CD14-positive monocyte (primary cell): ENCODE measurements around the gene SIM2. TPM values are rescaled to one million over a fixed set of nuclear protein-coding genes. Genes with fewer than 3 reads are reported as not detected.
A peak's percentile ranks its signal among the peaks of the same experiment; 100 is the strongest.

Source experiments
- DNase-seq, 3 donors: peaks; one replicate each; pipeline ENCODE4 v3.0.0-alpha.2; 2011 to 2022
- H2AFZ ChIP-seq: 2 replicates; pipeline ENCODE4 v1.6.0; 2012; ENCODE audit warnings: mild to moderate bottlenecking, low read depth, low read length, inconsistent platforms; ENCODE audit not compliant: insufficient read depth, poor library complexity, severe bottlenecking
- H3K27ac ChIP-seq, 2 donors: 1 replicate in 1 of 2; 2 replicates in 1 of 2; pipeline ENCODE4 v1.5.1; 2012 to 2013; ENCODE audit warnings: low read length in 2 of 2, control low read depth in 1 of 2, inconsistent platforms in 1 of 2, low read depth in 1 of 2, mild to moderate bottlenecking in 1 of 2
- H3K27me3 ChIP-seq, 2 donors: one replicate each; pipeline versions ENCODE4 v1.6.0 to v1.6.1; 2011 to 2013; ENCODE audit warnings: low read length in 2 of 2; ENCODE audit not compliant: control insufficient read depth in 2 of 2, insufficient read depth in 2 of 2
- H3K36me3 ChIP-seq, 2 donors: replicated peaks in 1 of 2; 1 replicate in 1 of 2; 2 replicates in 1 of 2; pipeline versions ENCODE4 v1.5.1 to v1.6.1; 2012 to 2013; ENCODE audit warnings: low read length in 2 of 2, control low read depth in 1 of 2, inconsistent platforms in 1 of 2, mild to moderate bottlenecking in 1 of 2; ENCODE audit not compliant: insufficient read depth in 2 of 2, control insufficient read depth in 1 of 2
- H3K4me1 ChIP-seq, 2 donors: 1 replicate in 1 of 2; 2 replicates in 1 of 2; pipeline versions ENCODE4 v1.5.1 to v1.6.1; 2012 to 2013; ENCODE audit warnings: low read length in 2 of 2, control low read depth in 1 of 2, inconsistent platforms in 1 of 2, mild to moderate bottlenecking in 1 of 2, moderate library complexity in 1 of 2; ENCODE audit not compliant: insufficient read depth in 2 of 2, control insufficient read depth in 1 of 2
- H3K4me2 ChIP-seq: replicated peaks from 2 replicates; pipeline ENCODE3; 2012; ENCODE audit warnings: low read length, moderate library complexity, mild to moderate bottlenecking; ENCODE audit not compliant: poor library complexity, severe bottlenecking; ENCODE audit errors: extremely low read depth
- H3K4me3 ChIP-seq, 3 experiments: fragments of 200-600 bp in 1 of 3; sonication (generic) in 1 of 3; replicated peaks in 1 of 3; 1 replicate in 2 of 3; 2 replicates in 1 of 3; pipeline ENCODE4 v1.5.1; 2011 to 2013; ENCODE audit warnings: low read length in 3 of 3, mild to moderate bottlenecking in 3 of 3, control low read depth in 2 of 3, low read depth in 2 of 3, inconsistent platforms in 1 of 3, moderate library complexity in 1 of 3
- H3K79me2 ChIP-seq: 2 replicates; pipeline ENCODE4 v1.6.0; 2012; ENCODE audit warnings: mild to moderate bottlenecking, control low read depth, inconsistent platforms, low read length, moderate library complexity; ENCODE audit not compliant: insufficient read depth
- H3K9ac ChIP-seq: 2 replicates; pipeline ENCODE4 v1.6.0; 2017; ENCODE audit warnings: low read length, mild to moderate bottlenecking; ENCODE audit not compliant: insufficient read depth, poor library complexity, severe bottlenecking
- H3K9me3 ChIP-seq, 2 donors: replicated peaks in 1 of 2; 1 replicate in 1 of 2; 2 replicates in 1 of 2; pipeline versions ENCODE4 v1.5.1 to v1.6.1; 2012 to 2013; ENCODE audit warnings: low read length in 2 of 2, control low read depth in 1 of 2; ENCODE audit not compliant: control insufficient read depth in 1 of 2, insufficient read depth in 1 of 2
- H4K20me1 ChIP-seq: 2 replicates; pipeline ENCODE4 v1.6.0; 2012; ENCODE audit warnings: mild to moderate bottlenecking, low read length, control low read depth, moderate library complexity; ENCODE audit not compliant: insufficient read depth
- H3K27ac Mint-ChIP-seq, 7 donors: one replicate each; pipeline ENCODE4 v1.8.0; 2020; ENCODE audit warnings: mild to moderate bottlenecking in 7 of 7, mixed read lengths in 7 of 7, moderate library complexity in 6 of 7, inconsistent platforms in 2 of 7
- H3K27me3 Mint-ChIP-seq, 3 donors: one replicate each; pipeline ENCODE4 v1.8.0; 2021 to 2022; ENCODE audit warnings: low read depth in 3 of 3, mild to moderate bottlenecking in 3 of 3, mixed read lengths in 3 of 3, moderate library complexity in 3 of 3, inconsistent platforms in 1 of 3
- H3K36me3 Mint-ChIP-seq, 2 donors: one replicate each; pipeline ENCODE4 v1.8.0; 2020; ENCODE audit warnings: mixed read lengths in 2 of 2, inconsistent platforms in 1 of 2, mild to moderate bottlenecking in 1 of 2
- H3K4me1 Mint-ChIP-seq: one replicate; pipeline ENCODE4 v1.8.0; 2020; ENCODE audit warnings: mild to moderate bottlenecking, mixed read lengths
- H3K4me3 Mint-ChIP-seq, 2 donors: one replicate each; pipeline ENCODE4 v1.8.0; 2020; ENCODE audit warnings: mild to moderate bottlenecking in 2 of 2, mixed read lengths in 2 of 2, moderate library complexity in 1 of 2
- H3K9me3 Mint-ChIP-seq, 7 donors: one replicate each; pipeline ENCODE4 v1.8.0; 2020 to 2022; ENCODE audit warnings: mixed read lengths in 7 of 7, mild to moderate bottlenecking in 6 of 7, moderate library complexity in 6 of 7, inconsistent platforms in 2 of 7
- WGBS: methylation state at CpG from one replicate; pipeline ENCODE4 v1.1.5; 2013; ENCODE audit warnings: missing lambda C conversion rate; ENCODE audit not compliant: insufficient coverage; 5-methylcytosine and 5-hydroxymethylcytosine counted together
- intact Hi-C, 2 donors: fragments of 100-400 bp; cut with micrococcal nuclease; formaldehyde crosslinking; loops; one replicate each; pipeline versions ENCODE4 v1.15.0 to v1.15.1; 2023
- polyA plus RNA-seq, 3 donors: library from polyadenylated mRNA; depleted of rRNA in 1 of 3; unstranded in 2 of 3; stranded (reverse) in 1 of 3; fragments of 300-500 nt in 2 of 3; fragments of >200 nt in 1 of 3; fragmentation: Illumina TruSeq in 2 of 3; gene quantifications; 1 replicate in 2 of 3; 2 replicates in 1 of 3; pipeline ENCODE4 v1.2.3, GENCODE V29; 2012 to 2021
- TF ChIP-seq, protein P1 (sequence below): fragments of 200-600 bp; IDR thresholded peaks from one replicate; pipeline ENCODE4 v1.8.0; 2022; ENCODE audit warnings: antibody characterized with exemption, mild to moderate bottlenecking

Gene SIM2
- polyA plus RNA-seq, 3 donors, result not detected

DNA sequence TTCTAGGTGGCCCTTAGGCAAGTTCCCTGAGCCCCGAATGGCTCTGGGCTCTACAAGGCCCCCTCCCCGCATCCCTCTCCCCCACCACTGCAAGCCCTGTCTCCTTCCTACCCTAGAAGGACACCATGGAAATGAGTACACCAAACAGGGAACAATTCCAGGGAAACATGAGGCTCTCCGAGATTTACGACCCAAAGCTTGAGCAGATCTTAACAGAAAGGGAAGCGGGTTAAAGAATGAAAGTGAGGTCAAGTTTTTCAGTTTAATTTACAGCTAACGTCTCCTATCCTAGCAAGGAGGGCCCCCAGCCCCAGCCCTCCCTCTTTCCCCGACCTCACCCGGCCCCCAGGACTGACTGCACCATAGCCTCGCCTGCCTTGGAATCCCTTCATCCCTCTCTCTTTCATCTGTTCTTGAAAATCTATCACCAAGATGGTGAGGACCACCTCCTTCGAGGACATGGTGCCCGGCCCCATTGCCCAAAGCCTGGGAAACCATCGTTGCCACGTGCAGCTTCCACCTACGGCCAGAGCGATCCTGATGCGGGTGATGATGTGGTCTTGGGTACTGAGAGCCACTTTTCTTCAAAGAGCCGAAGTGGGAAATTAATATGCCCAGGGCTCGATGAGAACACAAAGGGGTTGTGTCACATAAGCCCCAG is 30.5 kb downstream of the SIM2 start:
- Histone ChIP-seq H3K9ac (no peak overlapping the region), H3K27ac (no peak overlapping the region), H2AFZ (no peak overlapping the region), H3K27me3 (no peaks in the 10 kb centered on the region), H3K4me2 (no peak overlapping the region), H3K4me3 (no peak overlapping the region), H3K9me3 (no peaks in the 10 kb centered on the region), H3K4me1 (no peaks in the 10 kb centered on the region), H3K36me3 (no peaks in the 10 kb centered on the region), H3K79me2 (no peaks in the 10 kb centered on the region), H4K20me1 (no peaks in the 10 kb centered on the region)
- WGBS, result 92% methylated on average over 11 of the region's 18 CpGs
- DNase-seq, result no peak
- Mint-ChIP-seq H3K4me1 (no peaks in the 10 kb centered on the region), H3K4me3 (no peak overlapping the region), H3K27me3 (peaks cover 9 to 20% (median 15%) of the 10 kb centered on the region in 3 donors), H3K36me3 (no peaks in the 10 kb centered on the region), H3K9me3 (peaks cover 0 to 2% (median 0%) of the 10 kb centered on the region in 7 donors), H3K27ac (no peak overlapping the region)
- intact Hi-C loops, result no loop called here
- TF ChIP-seq, protein P1, sequence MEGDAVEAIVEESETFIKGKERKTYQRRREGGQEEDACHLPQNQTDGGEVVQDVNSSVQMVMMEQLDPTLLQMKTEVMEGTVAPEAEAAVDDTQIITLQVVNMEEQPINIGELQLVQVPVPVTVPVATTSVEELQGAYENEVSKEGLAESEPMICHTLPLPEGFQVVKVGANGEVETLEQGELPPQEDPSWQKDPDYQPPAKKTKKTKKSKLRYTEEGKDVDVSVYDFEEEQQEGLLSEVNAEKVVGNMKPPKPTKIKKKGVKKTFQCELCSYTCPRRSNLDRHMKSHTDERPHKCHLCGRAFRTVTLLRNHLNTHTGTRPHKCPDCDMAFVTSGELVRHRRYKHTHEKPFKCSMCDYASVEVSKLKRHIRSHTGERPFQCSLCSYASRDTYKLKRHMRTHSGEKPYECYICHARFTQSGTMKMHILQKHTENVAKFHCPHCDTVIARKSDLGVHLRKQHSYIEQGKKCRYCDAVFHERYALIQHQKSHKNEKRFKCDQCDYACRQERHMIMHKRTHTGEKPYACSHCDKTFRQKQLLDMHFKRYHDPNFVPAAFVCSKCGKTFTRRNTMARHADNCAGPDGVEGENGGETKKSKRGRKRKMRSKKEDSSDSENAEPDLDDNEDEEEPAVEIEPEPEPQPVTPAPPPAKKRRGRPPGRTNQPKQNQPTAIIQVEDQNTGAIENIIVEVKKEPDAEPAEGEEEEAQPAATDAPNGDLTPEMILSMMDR, result no peak

DNA sequence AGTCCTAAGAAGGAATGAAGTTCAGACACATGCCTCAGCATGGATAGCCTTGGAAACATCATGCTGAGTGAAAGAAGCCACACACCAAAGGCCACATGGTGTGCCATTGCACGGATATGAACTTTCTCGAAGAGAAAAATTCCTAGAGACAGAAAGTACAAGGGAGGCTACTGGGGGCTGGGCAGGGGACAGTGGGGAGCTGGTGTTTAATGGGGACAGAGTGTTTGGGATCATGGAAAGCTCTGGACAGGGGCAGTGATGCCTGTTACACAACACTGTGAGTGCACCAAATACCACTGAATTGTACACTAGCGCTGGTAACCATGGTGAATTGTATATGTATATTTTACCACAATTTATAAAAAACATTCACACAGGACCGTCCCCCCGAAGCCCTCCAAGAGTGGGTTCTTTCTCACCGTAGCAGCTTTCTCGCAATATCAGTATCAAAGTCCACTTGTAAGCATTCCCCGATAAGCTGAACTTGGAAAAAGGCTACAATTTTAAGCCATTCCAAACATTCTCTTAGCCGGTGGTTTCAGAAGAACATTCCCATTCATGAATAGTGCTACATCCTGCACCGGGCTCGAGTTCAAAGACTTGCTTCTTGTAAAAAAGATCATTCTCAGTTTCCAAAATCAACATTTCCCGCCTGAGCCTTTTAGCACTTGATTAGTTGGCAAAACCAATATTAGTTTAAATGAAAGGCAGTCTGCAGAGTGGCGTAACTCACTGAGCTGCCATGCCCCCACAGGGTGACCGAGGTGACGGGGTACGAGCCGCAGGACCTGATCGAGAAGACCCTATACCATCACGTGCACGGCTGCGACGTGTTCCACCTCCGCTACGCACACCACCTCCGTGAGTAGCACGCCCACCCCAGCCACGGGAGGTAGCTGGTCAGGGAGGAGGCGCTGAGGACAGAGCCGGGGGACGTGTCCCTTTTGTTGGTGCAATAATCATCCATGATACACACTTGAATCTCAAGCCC is 31.7 kb downstream of the SIM2 start:
- TF ChIP-seq, protein P1, result no peak
- no peak overlapping the region for H3K27ac Mint-ChIP-seq

More for the DNA sequence above, 31.7 kb downstream of the SIM2 start:
- H3K27me3 ChIP-seq, result no peaks in the 10 kb centered on the region
- H3K9me3 ChIP-seq, result no peaks in the 10 kb centered on the region
- Mint-ChIP-seq H3K36me3 (no peaks in the 10 kb centered on the region), H3K9me3 (peaks cover 0 to 6% (median 2%) of the 10 kb centered on the region in 7 donors), H3K27me3 (peaks cover 13 to 22% (median 15%) of the 10 kb centered on the region in 3 donors), H3K4me1 (no peaks in the 10 kb centered on the region), H3K4me3 (peak overlapping the region in 1 of 2 donors; percentile 30)
- H2AFZ ChIP-seq, result no peak overlapping the region
- intact Hi-C loops, result no loop called here
- H3K36me3 ChIP-seq, result no peaks in the 10 kb centered on the region
- no peak overlapping the region for H3K9ac ChIP-seq
- no peak overlapping the region for H3K4me2 ChIP-seq
- DNase-seq, result no peak
- H3K4me3 ChIP-seq, result no peak overlapping the region
- no peaks in the 10 kb centered on the region for H3K79me2 ChIP-seq
- WGBS, result 92% methylated on average over 26 of the region's 30 CpGs
- no peaks in the 10 kb centered on the region for H3K4me1 ChIP-seq
- no peaks in the 10 kb centered on the region for H4K20me1 ChIP-seq
- H3K27ac ChIP-seq, result no peak overlapping the region
